ENCODE results near the gene ZNF330.

ZNF330 gene

GRCh38 chr4:141238186-141238585 lies 17.5 kb downstream of the ZNF330 start:
- no peak for DNase-seq

DNA sequence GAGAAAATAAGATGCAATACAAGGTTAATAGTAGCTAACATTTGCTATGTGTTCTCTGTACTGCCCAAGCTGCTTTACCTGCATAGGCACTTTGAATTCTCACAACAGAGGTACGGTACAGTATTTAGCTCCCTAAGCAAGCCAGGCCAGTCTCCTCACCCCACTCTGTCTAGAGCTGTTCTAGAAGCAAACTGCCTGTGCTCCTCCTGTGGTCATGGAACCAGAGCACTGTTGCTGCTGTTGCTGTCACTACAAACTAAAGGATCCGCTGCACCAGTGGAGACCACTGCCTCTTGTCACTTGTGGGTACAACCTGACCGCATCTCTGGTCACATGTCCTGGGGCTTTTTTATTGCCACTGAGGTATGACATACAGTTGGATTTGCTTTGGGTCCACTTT lies 19.6 kb downstream of the ZNF330 start:
- no peak for DNase-seq

DNA sequence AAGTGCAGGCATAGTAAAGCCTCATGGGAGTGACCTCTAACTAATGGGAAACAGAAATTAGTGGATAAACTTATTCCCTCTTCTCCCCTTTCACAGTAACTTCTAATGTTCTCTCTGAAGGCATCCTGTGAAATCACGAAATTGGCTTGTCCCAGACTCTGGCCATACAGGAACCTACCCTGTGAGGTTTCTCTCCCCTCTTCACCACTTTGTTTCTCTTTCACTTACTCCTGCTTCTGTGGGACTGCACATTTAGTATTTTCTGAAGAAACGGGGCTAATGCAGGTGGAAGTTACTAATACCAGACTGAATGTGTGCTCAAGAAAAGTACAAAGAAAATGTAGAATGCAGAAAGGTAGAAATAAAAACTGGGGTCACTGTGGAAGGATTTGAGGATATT lies 20.0 kb downstream of the ZNF330 start:
- DNase-seq: no peak

DNA sequence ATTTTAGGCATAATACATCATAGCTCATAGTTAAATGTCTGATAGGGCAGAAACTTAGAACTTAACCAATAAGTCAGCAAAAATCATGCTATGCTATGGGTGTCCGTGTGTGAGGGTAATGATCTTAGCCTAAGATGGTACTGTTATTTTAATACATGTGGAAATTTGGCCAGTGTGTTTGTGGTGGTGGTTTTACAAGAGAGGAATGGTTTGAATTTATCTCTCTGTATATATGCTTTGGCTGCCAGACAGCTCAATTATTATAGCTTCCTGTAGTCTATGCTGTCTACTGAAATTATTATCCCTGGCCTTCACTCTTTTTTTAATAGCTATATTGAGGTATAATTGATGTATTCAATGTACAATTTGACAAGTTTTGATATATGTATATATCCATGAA lies 21.3 kb downstream of the ZNF330 start:
- no peak for DNase-seq

DNA sequence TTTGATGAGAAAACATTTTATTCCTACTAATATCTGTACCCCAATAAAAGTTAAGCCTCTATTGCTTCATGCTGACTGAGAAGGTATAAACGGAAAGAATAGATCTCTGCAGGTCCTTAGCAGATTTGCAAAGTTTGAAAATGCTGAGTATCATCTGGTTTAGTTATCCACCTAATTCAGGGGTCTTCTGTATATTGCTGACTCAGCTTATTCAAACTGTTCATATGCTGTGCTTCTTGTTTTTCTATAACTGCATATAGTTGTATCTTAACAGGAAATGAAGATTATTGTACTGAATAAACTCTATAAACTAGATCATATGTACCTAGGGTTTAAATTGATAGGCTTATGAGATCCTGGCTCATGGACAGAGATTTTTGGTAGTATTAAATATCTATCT lies 23.7 kb downstream of the ZNF330 start:
- DNase-seq: no peak

DNA sequence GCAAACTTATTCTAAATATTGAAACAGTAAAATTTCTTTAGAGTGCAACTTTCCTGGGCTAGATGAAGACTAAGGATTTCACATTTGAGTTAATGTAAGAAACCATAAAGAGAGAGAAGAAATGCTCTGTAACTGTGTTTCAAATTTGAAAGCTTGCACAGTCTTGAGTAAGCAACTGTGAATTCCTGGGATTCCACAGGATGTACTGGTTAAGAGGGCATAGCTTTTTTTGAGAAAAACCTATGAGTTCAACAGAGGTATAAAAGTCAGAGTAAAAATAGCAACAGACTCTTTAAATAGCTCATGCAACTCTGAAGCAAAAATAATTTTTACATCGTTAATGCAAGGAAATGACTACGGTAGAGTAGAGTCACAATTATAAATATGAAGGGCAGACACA lies 25.5 kb downstream of the ZNF330 start:
- no peak for DNase-seq

DNA sequence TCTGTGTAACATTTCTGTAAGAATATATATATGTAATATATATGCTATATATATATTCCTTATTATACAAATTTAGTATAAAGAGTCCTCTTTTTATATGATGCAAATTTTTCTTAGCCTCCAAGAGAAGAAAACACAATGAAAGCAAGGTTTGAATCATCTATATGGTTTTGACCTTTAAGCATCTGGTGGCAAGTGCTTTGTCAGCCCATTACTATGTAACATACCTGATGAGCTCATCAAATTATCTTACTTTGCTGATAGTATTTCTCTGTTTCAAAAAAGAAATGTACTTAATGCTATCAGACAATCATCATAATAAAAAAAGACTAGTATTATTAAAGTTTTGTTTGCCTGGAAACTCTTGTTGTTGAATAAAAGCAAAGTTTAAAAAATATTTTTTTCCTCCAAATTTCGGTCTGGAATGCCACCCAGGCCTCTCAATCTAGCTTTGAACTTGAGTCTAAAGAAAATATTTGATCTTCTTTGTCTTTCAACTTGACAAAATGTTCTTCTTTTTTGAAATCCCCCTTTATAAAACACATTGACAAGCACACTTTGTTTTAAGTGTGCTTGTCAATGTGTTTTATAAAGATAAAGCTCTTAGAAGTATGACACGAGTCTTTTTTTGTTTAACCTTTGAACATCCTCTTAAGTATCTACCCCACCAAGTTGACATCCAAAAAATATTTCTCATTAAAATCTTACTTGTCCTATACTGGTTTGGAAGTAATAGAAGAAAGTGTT lies 26.2 kb downstream of the ZNF330 start:
- DNase-seq: no peak

DNA sequence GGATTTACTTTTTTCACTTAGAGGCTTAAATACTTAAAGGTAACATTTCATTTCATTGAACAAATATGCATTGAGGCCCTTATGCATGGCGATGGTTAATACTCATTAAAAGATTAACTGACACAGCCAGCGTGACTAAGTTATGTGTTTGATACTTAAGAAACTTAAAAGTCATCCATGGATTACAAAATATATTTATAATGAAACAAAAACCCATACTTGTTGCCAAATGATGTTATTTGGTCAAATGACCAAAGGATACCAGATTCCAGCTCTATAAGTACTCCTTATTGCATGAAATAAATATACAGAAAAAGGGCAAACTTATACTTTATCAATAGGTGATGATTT lies 26.7 kb downstream of the ZNF330 start:
- no peak for DNase-seq

GRCh38 chr4:141248029-141248428 lies 27.3 kb downstream of the ZNF330 start:
- DNase-seq: no peak

DNA sequence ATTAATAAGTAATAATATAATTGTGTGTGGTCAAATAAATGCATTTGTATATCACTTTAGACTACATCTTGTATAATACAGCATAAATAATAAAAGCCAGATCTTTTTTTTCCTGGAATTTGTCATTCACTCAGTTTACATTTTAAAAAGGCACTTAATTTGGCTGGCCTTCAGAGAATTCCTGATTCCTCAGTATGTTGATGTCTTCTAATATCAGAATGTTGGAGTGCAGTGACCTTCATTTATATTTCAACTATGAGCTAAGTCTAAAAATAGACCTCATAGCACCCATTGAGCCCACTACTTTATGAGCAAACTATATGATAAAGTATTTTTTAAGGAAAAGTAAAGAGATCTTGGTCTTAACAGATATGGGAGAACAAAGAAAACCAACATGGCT lies 27.8 kb downstream of the ZNF330 start:
- DNase-seq: no peak

DNA sequence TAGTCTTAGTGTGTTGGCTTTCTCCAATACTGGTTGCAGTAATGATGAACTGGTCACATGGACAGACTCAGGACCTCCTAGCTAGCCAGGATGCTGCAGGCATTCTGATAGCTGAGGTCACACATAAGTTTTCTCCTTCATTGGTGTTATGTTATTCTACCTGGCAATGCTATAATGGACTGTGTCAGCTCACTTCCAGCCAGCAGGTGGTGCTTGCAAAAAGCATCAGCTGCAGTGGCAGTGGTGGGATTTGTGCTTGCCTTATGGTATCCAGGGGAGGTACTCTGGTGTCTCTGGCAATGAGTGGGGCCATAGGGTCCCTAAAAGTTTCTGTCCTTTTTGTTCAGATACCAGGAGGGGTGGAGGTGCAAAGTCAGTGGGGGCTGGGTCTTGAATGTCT lies 33.6 kb downstream of the ZNF330 start:
- no peak for DNase-seq

GRCh38 chr4:141255016-141255415 lies 34.3 kb downstream of the ZNF330 start:
- no peak for DNase-seq

- no peak for DNase-seq
Observed at GRCh38 chr4:141258558-141258957, 37.9 kb downstream of the ZNF330 start.

DNA sequence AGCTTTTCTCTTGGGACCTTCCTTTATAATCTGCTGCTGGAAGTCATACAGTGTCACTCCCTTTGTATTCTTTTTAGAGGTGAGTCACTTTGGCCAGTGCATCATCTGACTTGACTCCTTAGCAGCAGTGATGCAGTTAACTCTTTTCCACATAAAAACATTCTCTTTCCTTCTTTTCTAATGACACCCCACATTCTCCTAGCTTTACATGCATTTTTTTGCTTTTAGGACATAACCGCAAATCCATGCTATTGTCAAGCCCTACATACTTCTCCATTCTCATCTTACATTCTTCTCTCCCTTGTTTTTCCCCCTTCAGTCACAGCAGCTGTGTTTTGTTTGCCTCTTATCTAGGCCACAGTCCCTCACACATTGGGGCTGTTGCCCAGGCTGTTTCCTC lies 55.1 kb downstream of the ZNF330 start:
- DNase-seq: no peak

- DNase-seq: no peak
Observed at GRCh38 chr4:141283152-141283551, 62.5 kb downstream of the ZNF330 start.

- no peak for DNase-seq
Observed at GRCh38 chr4:141283563-141283962, 62.9 kb downstream of the ZNF330 start.

Measured in NCI-H1105 (cell line).